HEK293 (cell line): ENCODE results near the gene SCARB2.

Experiments used
- CTCF ChIA-PET: fragments of 350-600 bp; formaldehyde crosslinking; extraction: SDS; loops from one replicate; lab custom pipeline; 2021; ENCODE audit warnings: antibody characterized with exemption; lab: Yijun Ruan, JAX
- POLR2A ChIA-PET: fragments of 300-600 bp; formaldehyde crosslinking; extraction: SDS; loops from one replicate; lab custom pipeline; 2020; ENCODE audit warnings: antibody characterized with exemption, inconsistent platforms; lab: Yijun Ruan, JAX
- H3K27ac ChIP-seq: fragments of 200-500 bp; sonication (Bioruptor generic); 2 replicates; pipeline ENCODE4 v1.5.1; 2014; ENCODE audit warnings: low read depth, low read length, control low read depth, inconsistent platforms; ENCODE audit errors: extremely low read depth
- H3K36me3 ChIP-seq, 2 experiments: fragments of 200-500 bp in 1 of 2; sonication (Bioruptor generic) in 1 of 2; 1 replicate in 1 of 2; 2 replicates in 1 of 2; pipeline ENCODE4 v1.5.1; 2014 to 2017; ENCODE audit warnings: inconsistent platforms in 2 of 2, low read length in 2 of 2; ENCODE audit not compliant: control insufficient read depth in 2 of 2, insufficient read depth in 1 of 2
- H3K4me1 ChIP-seq: fragments of 200-500 bp; sonication (Bioruptor generic); 2 replicates; pipeline ENCODE4 v1.5.1; 2014; ENCODE audit warnings: mild to moderate bottlenecking, low read length, inconsistent platforms; ENCODE audit not compliant: control insufficient read depth, insufficient read depth
- H3K4me3 ChIP-seq: 2 replicates; pipeline ENCODE4 v1.5.1; 2011; ENCODE audit warnings: low read depth, mild to moderate bottlenecking, control low read depth, low read length, moderate library complexity
- H3K9me3 ChIP-seq: fragments of 200-500 bp; sonication (Bioruptor generic); 2 replicates; pipeline ENCODE4 v1.5.1; 2014; ENCODE audit warnings: low read depth, low read length, inconsistent platforms; ENCODE audit not compliant: control insufficient read depth, insufficient read depth
- HOXA7 ChIP-seq: sonication (generic); formaldehyde crosslinking; IDR thresholded peaks from 2 replicates; pipeline ENCODE4 v1.8.1; 2022; ENCODE audit warnings: missing genetic modification reagents, borderline replicate concordance
- HOXC10 ChIP-seq: sonication (generic); formaldehyde crosslinking; IDR thresholded peaks from 2 replicates; pipeline ENCODE4 v1.8.1; 2023; ENCODE audit warnings: mild to moderate bottlenecking, missing genetic modification reagents
- KLF8 ChIP-seq: fragments of 450-650 bp; formaldehyde crosslinking; IDR thresholded peaks from 2 replicates; pipeline ENCODE4 v1.5.1; 2016; ENCODE audit warnings: missing biosample characterization, missing genetic modification characterization
- MYNN ChIP-seq: fragments of 450-650 bp; formaldehyde crosslinking; IDR thresholded peaks from 2 replicates; pipeline ENCODE4 v1.5.1; 2016; ENCODE audit warnings: missing biosample characterization, missing genetic modification characterization, borderline replicate concordance
- PRDM10 ChIP-seq: fragments of 450-650 bp; formaldehyde crosslinking; IDR thresholded peaks from 2 replicates; pipeline ENCODE4 v1.5.1; 2016; ENCODE audit warnings: missing biosample characterization, missing genetic modification characterization
- SCRT1 ChIP-seq: fragments of 450-650 bp; formaldehyde crosslinking; IDR thresholded peaks from 2 replicates; pipeline ENCODE4 v1.5.1; 2016; ENCODE audit warnings: missing biosample characterization, missing genetic modification characterization, borderline replicate concordance
- SCRT2 ChIP-seq: fragments of 450-650 bp; formaldehyde crosslinking; IDR thresholded peaks from 2 replicates; pipeline ENCODE4 v1.5.1; 2016; ENCODE audit warnings: missing biosample characterization, missing genetic modification characterization
- SP3 ChIP-seq: fragments of 450-650 bp; formaldehyde crosslinking; IDR thresholded peaks from 2 replicates; pipeline ENCODE4 v1.5.1; 2016; ENCODE audit warnings: missing biosample characterization, missing genetic modification characterization
- WT1 ChIP-seq: fragments of 450-650 bp; formaldehyde crosslinking; IDR thresholded peaks from 2 replicates; pipeline ENCODE4 v1.5.1; 2016; ENCODE audit warnings: missing biosample characterization, missing genetic modification characterization
- ZBTB17 ChIP-seq: fragments of 450-650 bp; formaldehyde crosslinking; IDR thresholded peaks from 2 replicates; pipeline ENCODE4 v1.5.1; 2016; ENCODE audit warnings: missing biosample characterization, missing genetic modification characterization
- ZBTB21 ChIP-seq: fragments of 450-650 bp; formaldehyde crosslinking; IDR thresholded peaks from 2 replicates; pipeline ENCODE4 v1.5.1; 2017; ENCODE audit warnings: missing biosample characterization, missing genetic modification characterization
- ZNF2 ChIP-seq: fragments of 450-650 bp; formaldehyde crosslinking; IDR thresholded peaks from 2 replicates; pipeline ENCODE4 v1.5.1; 2016; ENCODE audit warnings: missing biosample characterization, missing genetic modification characterization
- ZNF391 ChIP-seq: fragments of 450-650 bp; formaldehyde crosslinking; IDR thresholded peaks from 2 replicates; pipeline ENCODE4 v1.5.1; 2016; ENCODE audit warnings: low read depth, missing biosample characterization, missing genetic modification characterization, borderline replicate concordance
- ZNF416 ChIP-seq: fragments of 450-650 bp; formaldehyde crosslinking; IDR thresholded peaks from 2 replicates; pipeline ENCODE4 v1.5.1; 2016; ENCODE audit warnings: missing biosample characterization, missing genetic modification characterization
- ZNF560 ChIP-seq: fragments of 450-650 bp; formaldehyde crosslinking; IDR thresholded peaks from 2 replicates; pipeline ENCODE4 v1.5.1; 2017; ENCODE audit warnings: missing biosample characterization, missing genetic modification characterization, borderline replicate concordance
- ZNF621 ChIP-seq: fragments of 450-650 bp; formaldehyde crosslinking; IDR thresholded peaks from 2 replicates; pipeline ENCODE4 v1.5.1; 2017; ENCODE audit warnings: missing biosample characterization, missing genetic modification characterization
- ZNF701 ChIP-seq: fragments of 450-650 bp; formaldehyde crosslinking; IDR thresholded peaks from 2 replicates; pipeline ENCODE4 v1.5.1; 2016; ENCODE audit warnings: missing biosample characterization, missing genetic modification characterization
- ZNF707 ChIP-seq: fragments of 450-650 bp; formaldehyde crosslinking; IDR thresholded peaks from 2 replicates; pipeline ENCODE4 v1.5.1; 2016; ENCODE audit warnings: missing biosample characterization, missing genetic modification characterization
- ZNF777 ChIP-seq: fragments of 450-650 bp; formaldehyde crosslinking; IDR thresholded peaks from 2 replicates; pipeline ENCODE4 v1.5.1; 2017; ENCODE audit warnings: missing biosample characterization, missing genetic modification characterization, borderline replicate concordance
- ZNF830 ChIP-seq: fragments of 450-650 bp; IDR thresholded peaks from 2 replicates; pipeline ENCODE4 v1.5.0; 2018; ENCODE audit warnings: missing biosample characterization, missing genetic modification characterization, low read depth, mild to moderate bottlenecking, moderate library complexity
- TF ChIP-seq, protein P1 (sequence below): fragments of 450-650 bp; IDR thresholded peaks from 2 replicates; pipeline ENCODE4 v1.5.1; 2018; ENCODE audit warnings: missing biosample characterization, mild to moderate bottlenecking, missing genetic modification characterization
- TF ChIP-seq, protein P2 (sequence below): fragments of 450-650 bp; formaldehyde crosslinking; IDR thresholded peaks from 2 replicates; pipeline ENCODE4 v1.5.1; 2016; ENCODE audit warnings: missing biosample characterization, missing genetic modification characterization

SCARB2 gene

GRCh38 chr4:76200771-76201231 is 12.8 kb downstream of the SCARB2 start:
- no peaks in the 10 kb centered on the region; the same call in 1 of the 2 replicates for H3K4me1 ChIP-seq
- H3K27ac ChIP-seq, result no peak overlapping the region
- CTCF ChIA-PET, result no interaction called here
- TF ChIP-seq SCRT1, result peak; percentile 97
- peak; percentile 98 for TF ChIP-seq SCRT2 (tag by site-specific recombination)
- TF ChIP-seq ZNF701 (tag by site-specific recombination), result no peak
- no peak for TF ChIP-seq WT1 (tag by site-specific recombination)
- TF ChIP-seq ZBTB17 (tag by site-specific recombination), result peak; percentile 15; the same call in 1 of the 2 replicates
- no peak overlapping the region for H3K4me3 ChIP-seq
- no peaks in the 10 kb centered on the region for H3K9me3 ChIP-seq
- peaks cover 0 to 7% of the 10 kb centered on the region in 2 experiments; a peak in 1 of 3 replicates for H3K36me3 ChIP-seq
- POLR2A ChIA-PET, result no interaction called here

GRCh38 chr4:76199664-76200211 is 13.9 kb downstream of the SCARB2 start:
- Histone ChIP-seq H3K36me3 (peaks cover 0 to 15% of the 10 kb centered on the region in 2 experiments; a peak in 1 of 3 replicates), H3K4me3 (no peak overlapping the region), H3K27ac (no peak overlapping the region), H3K9me3 (no peaks in the 10 kb centered on the region), H3K4me1 (no peaks in the 10 kb centered on the region; the same call in 1 of the 2 replicates)
- TF ChIP-seq ZNF2 (tag by site-specific recombination) (no peak), ZNF391 (tag by site-specific recombination) (no peak), MYNN (tag by site-specific recombination) (no peak), SP3 (tag by site-specific recombination) (no peak), PRDM10 (tag by site-specific recombination) (no peak), HOXC10 (no peak), ZBTB21 (tag by site-specific recombination) (no peak), KLF8 (tag by site-specific recombination) (no peak), ZNF621 (tag by site-specific recombination) (no peak), ZNF777 (tag by site-specific recombination) (no peak), ZNF416 (no peak), ZNF707 (no peak), HOXA7 (CRISPR knock-in tag) (no peak), ZNF560 (tag by site-specific recombination) (no peak), ZNF830 (tag by site-specific recombination) (no peak)
- TF ChIP-seq, protein P1, sequence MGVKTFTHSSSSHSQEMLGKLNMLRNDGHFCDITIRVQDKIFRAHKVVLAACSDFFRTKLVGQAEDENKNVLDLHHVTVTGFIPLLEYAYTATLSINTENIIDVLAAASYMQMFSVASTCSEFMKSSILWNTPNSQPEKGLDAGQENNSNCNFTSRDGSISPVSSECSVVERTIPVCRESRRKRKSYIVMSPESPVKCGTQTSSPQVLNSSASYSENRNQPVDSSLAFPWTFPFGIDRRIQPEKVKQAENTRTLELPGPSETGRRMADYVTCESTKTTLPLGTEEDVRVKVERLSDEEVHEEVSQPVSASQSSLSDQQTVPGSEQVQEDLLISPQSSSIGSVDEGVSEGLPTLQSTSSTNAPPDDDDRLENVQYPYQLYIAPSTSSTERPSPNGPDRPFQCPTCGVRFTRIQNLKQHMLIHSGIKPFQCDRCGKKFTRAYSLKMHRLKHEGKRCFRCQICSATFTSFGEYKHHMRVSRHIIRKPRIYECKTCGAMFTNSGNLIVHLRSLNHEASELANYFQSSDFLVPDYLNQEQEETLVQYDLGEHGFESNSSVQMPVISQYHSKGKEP (tag by site-specific recombination), result no peak
- TF ChIP-seq, protein P2, sequence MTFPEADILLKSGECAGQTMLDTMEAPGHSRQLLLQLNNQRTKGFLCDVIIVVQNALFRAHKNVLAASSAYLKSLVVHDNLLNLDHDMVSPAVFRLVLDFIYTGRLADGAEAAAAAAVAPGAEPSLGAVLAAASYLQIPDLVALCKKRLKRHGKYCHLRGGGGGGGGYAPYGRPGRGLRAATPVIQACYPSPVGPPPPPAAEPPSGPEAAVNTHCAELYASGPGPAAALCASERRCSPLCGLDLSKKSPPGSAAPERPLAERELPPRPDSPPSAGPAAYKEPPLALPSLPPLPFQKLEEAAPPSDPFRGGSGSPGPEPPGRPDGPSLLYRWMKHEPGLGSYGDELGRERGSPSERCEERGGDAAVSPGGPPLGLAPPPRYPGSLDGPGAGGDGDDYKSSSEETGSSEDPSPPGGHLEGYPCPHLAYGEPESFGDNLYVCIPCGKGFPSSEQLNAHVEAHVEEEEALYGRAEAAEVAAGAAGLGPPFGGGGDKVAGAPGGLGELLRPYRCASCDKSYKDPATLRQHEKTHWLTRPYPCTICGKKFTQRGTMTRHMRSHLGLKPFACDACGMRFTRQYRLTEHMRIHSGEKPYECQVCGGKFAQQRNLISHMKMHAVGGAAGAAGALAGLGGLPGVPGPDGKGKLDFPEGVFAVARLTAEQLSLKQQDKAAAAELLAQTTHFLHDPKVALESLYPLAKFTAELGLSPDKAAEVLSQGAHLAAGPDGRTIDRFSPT, result no peak
- CTCF ChIA-PET, result no interaction called here
- POLR2A ChIA-PET, result no interaction called here
